Stimulated activated naive CD4-positive, alpha-beta T cell treated with Interleukin-2 at 50 U/mL for 16 hours (primary cell): Measurements from ENCODE around the gene ZNF526.
A peak's percentile ranks its signal among the peaks of the same experiment; 100 is the strongest.
"Not testable (repeated sequence)": the region's sequence is repeated elsewhere in the genome, so short reads cannot be mapped to it uniquely, and the experiment has no call there.

Source experiments
- DNase-seq: peaks from one replicate; lab custom pipeline; 2025; lab: John Stamatoyannopoulos, UW

Gene ZNF526

DNA sequence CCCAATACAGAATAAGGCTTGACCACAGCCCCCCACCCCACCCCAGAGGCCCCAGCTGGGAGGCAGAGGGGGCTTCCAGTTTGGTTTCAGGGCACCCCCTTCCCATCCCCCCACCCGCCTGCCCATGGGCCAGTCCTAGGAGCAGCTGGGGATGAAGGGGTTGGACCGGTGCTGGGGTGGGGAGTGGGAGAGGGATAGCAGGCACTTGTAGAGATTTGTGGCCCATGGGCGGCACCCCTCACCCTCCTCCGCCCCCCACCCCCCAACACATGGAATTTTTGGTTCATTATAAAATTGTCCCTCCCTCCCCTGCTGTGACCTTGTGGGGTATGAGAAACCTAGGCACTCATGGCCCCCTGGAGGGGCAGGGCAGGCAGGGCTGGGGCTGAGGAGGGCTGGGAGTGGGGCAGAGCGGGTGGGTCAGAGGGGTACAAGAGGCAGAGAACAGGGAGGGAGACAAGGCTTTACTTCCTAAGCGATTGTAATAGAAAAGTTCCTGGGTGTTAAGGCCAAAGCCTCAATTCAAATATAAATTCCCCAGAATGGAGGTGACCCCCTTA is 27.6 kb downstream of the ZNF526 start:
- DNase-seq = no peak

DNA sequence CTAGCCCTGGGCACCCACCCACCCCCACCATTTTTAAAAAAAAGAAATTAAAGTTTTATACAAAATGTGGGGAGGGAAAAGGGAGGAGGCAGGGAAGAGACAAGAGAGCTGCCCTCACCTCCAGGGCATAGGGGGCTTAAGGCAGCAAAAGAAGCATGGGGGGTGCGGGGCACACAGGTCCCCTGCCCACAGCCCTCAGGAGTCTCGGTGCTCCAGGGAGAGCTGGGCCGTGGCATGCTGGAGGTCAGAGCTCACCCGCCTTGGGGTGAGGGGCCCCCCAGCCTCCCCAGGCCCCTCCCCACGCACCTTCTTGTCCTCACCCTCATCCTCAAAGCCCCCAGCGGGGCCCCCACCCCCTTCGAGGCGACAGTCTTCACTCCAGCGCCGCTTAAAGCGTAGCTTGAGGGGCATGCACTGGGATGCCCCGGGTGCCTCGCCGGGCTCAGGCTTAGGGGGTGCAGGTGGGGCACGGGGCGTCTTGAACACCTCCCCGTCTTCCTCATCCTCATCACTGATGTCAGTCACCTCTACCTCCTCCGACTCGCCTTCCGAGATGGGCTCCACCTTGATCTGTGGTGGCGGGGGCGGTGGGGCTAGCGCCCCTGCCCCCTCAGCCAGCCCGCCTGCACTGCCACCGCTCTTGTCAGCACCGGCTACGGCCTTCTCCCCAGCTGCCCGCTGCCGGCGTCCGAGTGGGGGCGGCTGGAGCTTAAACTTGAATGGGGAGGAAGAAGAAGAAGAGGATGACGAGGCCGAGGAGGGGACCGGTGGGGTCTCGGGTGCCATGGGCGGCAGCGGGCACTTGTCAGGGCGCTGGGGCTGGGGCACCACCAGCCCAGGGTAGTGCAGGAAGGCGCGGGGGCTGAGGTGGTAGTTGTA is 28.4 kb downstream of the ZNF526 start:
- DNase-seq = no peak

DNA sequence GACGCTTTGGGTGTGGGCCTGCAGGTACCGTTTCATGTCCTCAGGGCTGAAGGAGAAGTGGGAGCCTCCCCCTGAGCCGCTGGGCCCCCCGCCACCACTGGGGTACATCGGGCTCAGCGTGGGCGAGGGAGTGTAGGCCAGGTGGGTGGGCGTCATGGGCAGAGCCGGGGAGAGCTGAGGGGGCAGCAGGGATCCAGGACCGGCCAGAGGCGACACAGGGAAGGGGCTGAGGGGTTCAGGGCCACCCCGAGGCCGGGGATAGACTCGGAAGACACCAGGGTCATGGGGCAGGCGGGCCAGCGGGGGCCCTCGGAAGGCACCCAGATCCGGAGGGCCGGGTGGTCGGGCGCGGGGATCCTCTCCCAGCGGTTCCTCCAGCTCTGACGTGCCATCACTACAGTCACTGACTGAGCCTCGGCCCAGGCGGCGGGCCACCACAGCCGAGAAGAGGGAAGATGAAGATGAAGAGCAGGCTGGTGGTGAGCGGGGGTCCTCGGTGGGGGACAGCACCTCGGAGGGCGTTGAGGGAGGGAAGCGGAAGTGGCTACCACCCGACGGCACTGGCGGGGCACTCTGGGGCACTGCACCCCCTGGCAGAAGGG is 29.1 kb downstream of the ZNF526 start:
- DNase-seq = no peak

DNA sequence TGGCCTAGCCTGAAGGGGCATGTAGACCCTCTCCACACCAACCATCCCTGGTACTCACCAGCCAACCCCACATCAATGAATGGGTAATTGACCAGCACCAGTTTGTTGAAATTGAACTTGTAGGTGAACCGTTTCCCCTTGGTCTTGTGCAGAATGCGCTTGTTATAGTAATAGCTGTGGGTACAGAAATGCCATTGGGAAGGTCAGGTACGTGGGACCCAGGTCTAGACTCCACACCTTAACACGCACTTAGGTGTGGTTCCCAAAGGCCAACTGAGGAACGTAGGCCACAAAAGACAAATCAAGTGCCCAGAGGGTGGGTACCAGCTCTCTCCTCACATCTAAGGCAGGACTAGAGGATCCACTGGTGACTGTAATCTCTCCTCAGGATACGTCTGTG is 29.7 kb downstream of the ZNF526 start:
- no peak for DNase-seq

DNA sequence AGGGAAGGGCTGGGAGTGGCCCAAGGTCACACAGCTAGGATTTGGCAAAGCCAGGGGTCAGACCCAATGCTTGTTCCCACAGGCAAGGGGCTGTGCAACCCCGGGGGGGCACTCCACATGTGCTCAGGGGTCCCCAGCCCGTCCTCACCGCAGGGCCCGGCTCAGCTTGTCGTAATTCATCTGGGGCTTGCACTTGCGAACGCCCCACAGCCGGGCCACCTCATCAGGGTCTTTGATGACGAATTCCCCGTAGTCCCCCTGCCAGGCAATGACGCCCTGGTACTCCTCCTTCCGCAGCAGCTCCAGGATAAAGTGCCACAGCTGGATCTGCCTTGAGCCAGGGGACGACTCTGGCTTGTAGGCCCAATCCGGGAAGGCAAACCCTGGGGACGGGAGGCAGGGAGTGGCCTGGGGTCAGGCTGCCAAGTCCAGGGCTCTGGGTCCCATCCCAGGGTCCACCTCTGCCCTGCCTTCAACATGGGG is 30.1 kb downstream of the ZNF526 start:
- DNase-seq = no peak

DNA sequence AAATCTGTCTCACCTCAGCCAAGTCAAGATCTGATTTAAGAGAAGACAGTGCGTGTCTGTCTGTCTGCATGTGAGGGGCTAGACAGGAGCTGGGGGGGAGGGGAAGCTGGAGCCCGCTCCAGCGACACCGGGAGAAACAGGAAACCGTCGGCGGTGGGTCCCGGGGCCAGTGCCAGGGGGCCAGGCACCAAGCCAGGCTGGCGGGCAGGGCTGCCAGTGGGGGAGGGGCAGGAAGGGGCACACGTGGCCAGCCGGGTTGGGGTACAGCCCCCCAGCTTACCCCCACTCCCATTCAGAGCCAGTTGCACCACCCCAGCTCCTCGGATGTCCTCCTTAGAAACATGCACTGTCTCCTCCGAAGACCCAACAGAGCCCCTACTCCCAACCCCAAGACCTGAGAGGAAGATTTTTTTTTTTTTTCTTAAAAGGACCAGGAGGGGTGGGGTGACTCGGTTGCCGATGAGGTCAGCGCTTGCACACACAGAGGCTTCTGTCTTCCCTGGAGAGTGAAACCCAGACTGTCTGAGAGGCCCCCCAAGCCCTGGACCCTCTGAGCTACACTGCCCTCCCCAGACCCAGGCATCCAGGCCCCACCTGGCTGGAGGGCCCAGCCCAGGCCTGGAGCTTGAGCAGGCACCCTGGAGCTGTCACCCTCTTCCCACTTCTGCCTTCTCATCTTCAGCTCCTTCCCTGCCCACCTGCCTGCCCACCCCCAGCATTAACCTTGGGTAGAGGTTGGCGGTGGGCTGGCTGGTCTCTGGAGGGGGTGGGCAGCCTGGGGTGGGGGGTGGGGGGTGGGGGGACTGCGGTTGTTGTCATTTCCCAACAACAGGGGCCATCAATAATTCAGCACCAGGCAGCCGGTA is 30.8 kb downstream of the ZNF526 start:
- no peak for DNase-seq

DNA sequence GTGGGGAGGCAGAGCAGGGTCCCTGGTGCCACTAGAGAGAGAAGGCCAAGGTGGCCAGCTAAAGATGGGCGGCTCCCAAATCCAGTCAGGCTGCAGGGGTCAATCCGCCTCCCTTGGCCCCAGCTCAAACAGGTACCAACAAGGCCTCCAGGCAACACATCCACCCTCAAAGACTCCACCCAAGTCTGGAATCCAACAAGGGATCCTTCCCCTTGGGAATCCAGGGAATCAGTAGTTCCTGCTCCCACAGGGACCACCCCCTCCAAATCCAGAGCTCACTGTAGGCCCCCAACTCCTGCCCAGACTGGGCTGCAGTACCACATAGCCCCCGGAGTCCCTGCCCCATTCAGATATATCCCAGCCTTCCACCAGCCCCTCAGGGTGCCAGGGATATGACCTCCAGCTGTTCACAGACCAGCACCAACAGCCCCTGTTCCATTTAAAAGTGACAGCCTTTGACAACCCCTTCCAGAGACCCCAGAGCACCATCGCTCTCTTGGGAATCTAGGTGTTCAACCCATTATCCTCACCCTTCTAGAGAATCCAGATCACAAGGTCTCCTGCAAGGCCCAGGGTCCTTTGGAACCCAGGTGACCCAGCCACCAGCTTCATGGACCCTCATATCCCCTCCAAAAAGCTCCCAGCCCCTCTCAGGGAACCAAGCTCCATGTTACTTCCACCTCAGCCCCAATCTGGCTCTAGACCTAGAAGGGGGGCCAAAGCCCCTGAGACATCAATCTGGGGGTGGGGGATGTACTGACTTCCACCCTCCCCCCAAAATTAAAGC is 31.7 kb downstream of the ZNF526 start:
- no peak for DNase-seq

DNA sequence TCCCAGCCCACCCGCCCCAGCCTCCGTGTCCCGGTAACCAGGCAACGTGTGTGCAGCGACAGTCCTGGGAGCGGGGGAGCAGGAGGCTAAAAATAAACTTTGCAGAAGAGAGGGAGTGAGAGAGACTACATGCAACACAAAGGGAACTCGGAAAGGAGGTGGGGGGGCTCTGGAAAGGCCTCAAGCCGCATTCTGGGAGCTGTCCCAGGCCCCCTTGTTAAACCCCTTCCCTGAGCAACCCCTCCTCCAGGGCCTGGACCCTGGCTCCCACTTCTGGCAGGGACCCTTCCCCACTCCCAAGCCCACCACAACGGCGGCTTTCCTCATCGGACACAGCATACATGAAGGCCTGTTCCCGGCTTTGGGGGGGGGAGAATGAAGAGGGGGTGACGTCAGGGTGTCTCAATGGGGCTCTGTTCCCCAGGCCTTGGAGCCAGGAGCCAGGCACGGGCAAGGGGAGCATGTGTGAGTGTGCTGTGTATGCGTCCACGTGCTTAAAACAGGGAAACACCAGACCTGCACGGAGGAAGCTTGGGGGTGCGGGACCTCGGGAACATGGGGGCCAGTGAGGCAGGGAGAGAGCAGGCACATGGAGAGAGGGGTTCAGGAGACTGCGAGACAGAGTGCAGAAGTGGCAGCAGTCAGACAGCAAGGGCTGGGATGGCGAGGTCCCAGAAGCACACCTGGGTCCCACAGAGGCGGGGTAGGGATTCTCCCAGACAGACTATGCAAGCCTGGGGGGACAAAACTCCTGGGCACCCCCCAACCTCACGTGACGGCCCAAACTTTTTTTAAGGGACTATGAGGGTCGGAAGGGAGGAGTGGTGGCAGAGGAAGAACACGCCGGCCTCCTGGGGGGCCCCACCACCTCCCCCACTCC is 32.5 kb downstream of the ZNF526 start:
- DNase-seq = no peak

DNA sequence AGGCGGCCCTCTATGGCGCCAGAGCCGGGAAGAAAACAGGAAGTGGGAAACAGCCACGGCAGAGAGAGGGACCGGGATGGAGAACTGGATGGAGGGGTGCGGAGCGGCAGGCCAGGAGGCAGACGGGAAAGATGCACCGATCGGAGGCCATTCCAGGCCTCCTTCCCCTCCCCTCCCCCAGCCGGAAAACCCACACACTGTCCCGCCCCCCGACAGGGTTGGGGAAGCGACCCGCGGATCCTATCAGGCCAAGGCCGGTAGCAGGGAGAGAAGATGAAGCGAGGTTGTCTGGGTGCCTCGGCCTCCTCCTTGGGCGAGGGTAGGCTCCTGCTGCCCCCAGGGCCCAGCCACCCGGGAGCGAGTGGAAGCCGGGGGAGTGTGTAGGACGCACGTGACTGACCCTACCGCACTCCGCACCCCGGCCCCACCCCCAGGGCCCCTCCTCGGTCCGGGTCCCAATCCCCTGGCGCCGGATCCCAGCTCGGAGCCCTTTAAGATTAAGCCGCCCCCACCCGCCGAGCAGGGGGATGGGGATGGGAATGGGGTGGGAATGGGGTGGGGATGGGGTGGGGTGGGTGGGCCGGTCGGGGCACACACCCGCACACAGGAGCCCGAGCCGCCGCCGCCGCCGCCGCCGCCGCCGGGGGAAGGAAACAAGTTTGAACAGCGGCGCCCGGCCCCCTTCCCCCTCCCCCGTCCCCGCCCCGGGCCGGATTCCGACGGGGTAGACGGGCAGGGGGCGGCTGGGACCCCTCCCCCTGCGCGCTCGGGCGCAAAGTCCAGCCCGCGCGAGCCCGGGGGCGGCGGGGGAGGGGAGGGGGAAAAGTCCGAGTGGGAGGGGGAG is 33.4 kb downstream of the ZNF526 start:
- peak; percentile 62 for DNase-seq

DNA sequence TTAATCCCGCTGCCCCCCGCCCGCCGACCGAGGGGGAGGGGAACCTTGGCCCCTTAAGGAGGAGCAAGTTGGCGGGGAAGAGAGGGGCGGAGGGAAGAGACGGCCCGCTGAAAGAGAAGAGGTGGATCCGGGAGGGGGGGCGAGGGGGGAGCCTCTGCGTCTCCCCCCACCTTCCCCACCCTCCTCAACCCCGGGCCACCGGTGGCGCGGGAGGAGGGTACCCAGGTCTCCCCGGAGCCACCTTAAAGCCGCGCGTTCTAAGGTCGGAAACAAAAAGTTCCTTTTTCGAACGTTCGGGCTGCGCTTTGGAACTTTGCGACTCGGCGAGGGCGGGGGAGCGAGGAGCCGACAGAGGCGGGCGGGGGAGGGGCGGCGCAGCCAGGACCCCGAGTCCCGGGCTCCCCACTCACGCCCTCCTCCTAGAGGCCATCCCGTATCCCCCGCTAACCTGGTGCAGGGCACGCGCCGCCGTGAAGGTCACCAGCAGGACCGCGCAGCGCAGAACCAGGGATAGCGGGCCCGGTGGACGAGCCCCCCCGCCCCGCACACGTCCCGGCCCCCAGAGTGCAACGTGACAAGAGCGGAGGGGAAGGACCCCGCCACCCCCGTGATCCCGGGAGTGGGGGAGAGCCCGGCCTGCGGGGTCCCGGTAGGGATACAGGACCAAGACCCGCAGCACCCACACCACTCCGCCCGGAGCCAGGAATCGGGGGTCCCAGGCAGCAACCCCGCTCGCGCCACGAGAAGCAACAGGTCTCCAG is 34.2 kb downstream of the ZNF526 start:
- peak; percentile 78 for DNase-seq

DNA sequence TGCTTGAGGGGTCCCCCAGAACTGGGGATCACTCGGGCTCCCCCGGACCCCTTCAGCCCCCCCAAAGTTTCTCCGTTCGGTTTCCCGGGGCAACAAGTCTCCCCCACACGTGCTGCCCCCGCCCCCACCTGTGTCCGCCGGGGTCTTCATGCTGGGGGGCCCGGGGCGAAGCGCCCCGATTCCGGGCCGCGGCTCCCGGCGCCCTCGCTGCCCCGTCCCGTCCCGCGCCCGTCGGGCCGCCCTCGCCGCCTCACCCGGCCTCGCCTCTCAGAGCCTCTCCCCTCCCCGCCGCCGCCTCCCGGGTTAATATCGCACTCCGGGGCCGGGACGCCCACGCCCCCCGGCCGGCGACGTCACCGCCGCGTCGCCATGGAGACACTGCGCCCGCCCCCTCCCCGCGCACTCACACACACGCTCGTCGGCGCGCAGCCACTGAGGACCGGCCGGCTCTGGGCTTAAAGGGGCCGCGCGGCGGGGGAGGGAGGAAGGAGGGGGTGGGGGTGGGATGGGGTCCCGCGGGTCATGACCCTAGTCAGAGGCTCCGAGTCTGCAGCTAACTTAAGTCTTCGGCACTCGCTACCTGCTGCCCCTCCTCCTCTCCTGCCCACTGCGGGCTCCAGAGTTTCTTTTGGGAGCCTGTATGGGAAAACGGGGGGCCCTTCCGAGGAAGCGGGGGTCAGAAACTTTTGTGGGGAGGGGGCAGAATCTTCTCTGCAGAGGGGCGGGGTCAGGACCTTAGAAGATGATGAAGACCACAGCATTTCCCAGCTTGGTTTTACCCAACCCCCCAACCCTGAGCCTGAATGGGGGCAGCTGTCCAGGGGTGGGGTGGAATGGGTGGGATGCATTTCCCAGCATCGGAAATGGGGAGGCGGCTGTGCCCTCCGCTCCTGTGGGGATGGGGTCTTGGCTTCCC is 35.0 kb downstream of the ZNF526 start, which contains the start of gene ERF:
ERF (minus strand) TSS at position 279 of the 916 bp plus-strand sequence; CDS start at position 150, 129 bp downstream.
- DNase-seq = peak; percentile 90

DNA sequence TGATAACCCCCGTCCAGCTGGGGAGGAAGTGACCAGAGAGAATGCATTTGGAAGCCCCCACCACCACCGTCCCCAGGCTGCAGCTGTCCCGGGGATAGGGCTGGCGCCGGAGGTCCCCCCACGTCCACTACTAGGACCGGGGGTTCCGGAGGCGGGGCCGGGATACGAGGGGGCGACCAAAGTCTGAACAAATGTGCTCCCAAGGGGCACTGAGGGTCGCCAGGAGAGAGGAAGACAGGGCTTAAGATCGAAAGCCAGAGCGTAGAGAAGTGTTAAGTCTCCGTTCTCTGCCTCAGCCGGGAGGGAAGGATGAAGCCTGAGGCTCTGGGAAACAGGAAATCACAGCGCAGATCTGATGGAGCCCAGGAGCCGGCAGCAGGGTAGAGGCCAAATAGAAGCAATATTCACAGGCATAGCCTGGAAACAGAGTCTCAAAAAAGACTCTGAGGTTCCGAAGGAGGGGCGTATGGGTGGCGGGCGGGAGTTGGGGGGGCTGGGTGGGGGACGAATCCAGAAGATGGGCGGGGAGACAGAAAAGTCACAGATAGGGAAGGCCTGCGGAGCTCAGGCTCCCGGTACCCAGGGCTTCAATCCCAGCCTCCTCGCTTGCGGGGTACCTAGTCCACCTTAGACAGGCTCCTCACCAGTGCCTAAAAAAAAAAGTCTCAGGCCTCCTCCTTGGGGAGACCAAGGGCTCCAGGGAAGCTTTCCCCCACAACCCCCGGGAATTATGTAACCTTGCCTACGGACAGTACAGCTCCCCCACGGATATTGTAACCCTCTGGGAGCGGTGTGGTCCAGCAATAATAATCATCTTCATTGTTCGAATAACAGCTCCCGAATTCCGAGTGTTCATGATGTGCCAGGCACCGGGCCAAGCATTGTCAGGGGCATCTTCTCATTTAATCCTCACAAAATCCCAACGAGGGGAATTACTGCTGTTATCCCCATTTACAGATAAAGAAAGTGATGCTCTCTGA is 35.9 kb downstream of the ZNF526 start:
- DNase-seq = no peak

DNA sequence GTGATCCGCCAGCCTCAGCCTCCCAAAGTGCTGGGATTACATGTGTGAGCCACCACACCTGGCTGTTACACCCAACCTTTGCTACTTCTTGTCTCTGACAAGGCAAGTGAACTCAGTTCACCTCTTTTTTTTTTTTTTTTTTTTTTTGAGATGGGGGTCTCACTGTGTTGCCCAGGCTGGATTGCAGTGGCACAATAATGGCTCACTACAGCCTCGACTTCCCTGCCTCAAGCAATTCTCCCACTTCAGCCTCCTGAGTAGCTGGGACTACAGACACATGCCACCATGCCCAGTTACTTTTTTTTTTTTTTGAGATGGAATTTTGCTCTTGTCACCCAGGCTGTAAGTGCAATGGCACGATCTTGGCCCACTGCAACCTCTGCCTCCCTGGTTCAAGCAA is 37.7 kb downstream of the ZNF526 start:
- DNase-seq = not testable (repeated sequence)

DNA sequence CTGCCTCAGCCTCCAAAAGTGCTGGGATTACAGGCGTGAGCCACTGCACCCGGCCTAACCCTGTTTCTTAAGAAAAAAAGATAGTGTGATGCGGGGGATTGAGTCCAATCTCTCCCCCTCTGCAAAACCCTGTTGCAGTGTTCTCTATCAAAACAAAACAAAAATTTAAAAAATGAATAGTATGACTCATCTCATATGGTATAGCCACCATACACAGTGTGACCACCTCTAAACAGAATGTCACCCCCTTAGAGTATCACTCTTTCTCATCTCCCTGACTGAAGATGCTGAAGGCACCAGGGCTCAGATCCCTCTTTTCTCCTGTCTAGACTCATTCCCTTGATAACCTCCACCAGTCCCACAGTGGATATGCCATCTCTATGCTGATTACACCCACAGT is 41.7 kb downstream of the ZNF526 start:
- no peak for DNase-seq

DNA sequence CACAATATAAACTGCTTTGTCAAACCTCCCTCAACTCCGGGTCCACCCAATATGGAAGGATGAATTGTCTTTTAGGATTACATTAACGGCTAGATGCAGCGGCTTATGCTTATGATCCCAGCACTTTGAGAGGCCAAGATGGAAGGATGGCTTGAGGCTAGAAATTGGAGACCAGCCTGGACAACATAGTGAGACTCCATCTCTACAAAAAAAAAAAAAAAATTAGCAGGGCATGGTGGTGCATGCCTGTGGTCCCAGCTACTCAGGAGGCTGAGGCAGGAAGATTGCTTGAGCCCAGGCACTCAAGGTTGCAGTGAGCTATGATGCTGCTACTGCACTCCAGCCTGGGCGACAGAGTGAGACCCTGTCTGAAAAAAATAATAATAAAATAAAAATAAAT is 46.0 kb downstream of the ZNF526 start:
- DNase-seq = not testable (repeated sequence)

DNA sequence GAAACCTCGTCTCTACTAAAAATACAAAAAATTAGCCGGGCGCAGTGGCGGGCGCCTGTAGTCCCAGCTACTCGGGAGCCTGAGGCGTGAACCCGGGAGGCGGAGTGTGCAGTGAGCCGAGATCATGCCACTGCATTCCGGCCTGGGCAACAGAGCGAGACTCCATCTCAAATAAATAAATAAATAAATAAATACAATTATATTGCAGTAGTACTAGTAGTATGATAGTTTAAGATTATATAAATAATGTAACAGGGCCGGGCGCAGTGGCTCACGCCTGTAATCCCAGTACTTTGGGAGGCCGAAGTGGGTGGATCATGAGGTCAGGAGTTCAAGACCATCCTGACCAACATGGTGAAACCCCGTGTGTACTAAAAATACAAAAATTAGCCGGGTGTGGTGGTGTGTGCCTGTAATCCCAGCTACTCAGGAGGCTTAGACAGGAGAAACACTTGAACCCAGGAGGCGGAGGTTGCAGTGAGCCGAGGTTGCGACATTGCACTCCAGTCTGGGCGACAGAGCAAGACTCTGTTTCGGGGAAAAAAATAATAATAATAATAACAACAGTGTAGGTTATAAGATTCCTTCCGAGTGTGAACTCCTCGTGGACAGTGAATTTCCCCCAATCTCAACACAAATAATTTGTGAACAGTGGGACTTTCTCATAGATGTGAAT is 47.0 kb downstream of the ZNF526 start:
- not testable (repeated sequence) for DNase-seq
